Neutrophil (primary cell): ENCODE measurements around the gene PLCH2.

Experiments
- H3K27ac ChIP-seq: fragments of 200-600 bp; sonication (generic); 2 replicates; pipeline ENCODE4 v1.5.1; 2016; ENCODE audit warnings: mild to moderate bottlenecking, moderate library complexity
- H3K27me3 ChIP-seq: fragments of 200-600 bp; sonication (generic); 2 replicates; pipeline ENCODE4 v1.6.0; 2016; ENCODE audit warnings: mild to moderate bottlenecking
- H3K36me3 ChIP-seq: fragments of 200-600 bp; sonication (generic); 2 replicates; pipeline ENCODE4 v1.5.1; 2017
- H3K4me1 ChIP-seq, 2 experiments: fragments of 200-600 bp in 1 of 2; sonication (generic) in 1 of 2; 1 replicate in 1 of 2; 2 replicates in 1 of 2; pipeline versions ENCODE4 v1.5.1 to v1.6.1; 2013 to 2016; ENCODE audit warnings: low read depth in 1 of 2, low read length in 1 of 2, mild to moderate bottlenecking in 1 of 2, moderate library complexity in 1 of 2; ENCODE audit not compliant: control insufficient read depth in 1 of 2, insufficient read depth in 1 of 2
- H3K4me3 ChIP-seq, 2 experiments: fragments of 200-600 bp in 1 of 2; sonication (generic) in 1 of 2; 1 replicate in 1 of 2; 2 replicates in 1 of 2; pipeline ENCODE4 v1.5.1; 2013 to 2016; ENCODE audit warnings: low read depth in 1 of 2, low read length in 1 of 2, mild to moderate bottlenecking in 1 of 2, moderate library complexity in 1 of 2
- H3K9me3 ChIP-seq: fragments of 200-600 bp; sonication (generic); 2 replicates; pipeline ENCODE4 v1.5.1; 2016
- TF ChIP-seq, protein P1 (sequence below): fragments of 200-600 bp; sonication (generic); IDR thresholded peaks from 2 replicates; pipeline ENCODE4 v1.5.1; 2016; ENCODE audit warnings: antibody characterized with exemption

The PLCH2 gene

GRCh38 chr1:2429780-2430591 is 46.1 kb upstream of the PLCH2 start:
- no peaks in the 10 kb centered on the region for H3K9me3 ChIP-seq
- no peaks in the 10 kb centered on the region for H3K4me1 ChIP-seq
- TF ChIP-seq, protein P1, sequence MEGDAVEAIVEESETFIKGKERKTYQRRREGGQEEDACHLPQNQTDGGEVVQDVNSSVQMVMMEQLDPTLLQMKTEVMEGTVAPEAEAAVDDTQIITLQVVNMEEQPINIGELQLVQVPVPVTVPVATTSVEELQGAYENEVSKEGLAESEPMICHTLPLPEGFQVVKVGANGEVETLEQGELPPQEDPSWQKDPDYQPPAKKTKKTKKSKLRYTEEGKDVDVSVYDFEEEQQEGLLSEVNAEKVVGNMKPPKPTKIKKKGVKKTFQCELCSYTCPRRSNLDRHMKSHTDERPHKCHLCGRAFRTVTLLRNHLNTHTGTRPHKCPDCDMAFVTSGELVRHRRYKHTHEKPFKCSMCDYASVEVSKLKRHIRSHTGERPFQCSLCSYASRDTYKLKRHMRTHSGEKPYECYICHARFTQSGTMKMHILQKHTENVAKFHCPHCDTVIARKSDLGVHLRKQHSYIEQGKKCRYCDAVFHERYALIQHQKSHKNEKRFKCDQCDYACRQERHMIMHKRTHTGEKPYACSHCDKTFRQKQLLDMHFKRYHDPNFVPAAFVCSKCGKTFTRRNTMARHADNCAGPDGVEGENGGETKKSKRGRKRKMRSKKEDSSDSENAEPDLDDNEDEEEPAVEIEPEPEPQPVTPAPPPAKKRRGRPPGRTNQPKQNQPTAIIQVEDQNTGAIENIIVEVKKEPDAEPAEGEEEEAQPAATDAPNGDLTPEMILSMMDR, result no peak
- no peak overlapping the region for H3K27ac ChIP-seq
- H3K27me3 ChIP-seq, result peaks cover 26% of the 10 kb centered on the region
- H3K36me3 ChIP-seq, result no peaks in the 10 kb centered on the region
- no peak overlapping the region for H3K4me3 ChIP-seq

GRCh38 chr1:2430592-2430973 is 45.5 kb upstream of the PLCH2 start:
- TF ChIP-seq, protein P1, result no peak
- Histone ChIP-seq H3K27me3 (peaks cover 32% of the 10 kb centered on the region), H3K4me1 (no peaks in the 10 kb centered on the region), H3K9me3 (no peaks in the 10 kb centered on the region), H3K27ac (no peak overlapping the region), H3K36me3 (no peaks in the 10 kb centered on the region), H3K4me3 (no peak overlapping the region)

- Histone ChIP-seq H3K9me3 (no peaks in the 10 kb centered on the region), H3K36me3 (no peaks in the 10 kb centered on the region), H3K27ac (no peak overlapping the region), H3K27me3 (peaks cover 33% of the 10 kb centered on the region), H3K4me1 (no peaks in the 10 kb centered on the region), H3K4me3 (no peak overlapping the region)
- TF ChIP-seq, protein P1, result no peak
These were observed 45.0 kb upstream of the PLCH2 start for GRCh38 chr1:2431103-2431502.

GRCh38 chr1:2431518-2431917 is 44.6 kb upstream of the PLCH2 start:
- TF ChIP-seq, protein P1, result no peak
- Histone ChIP-seq H3K9me3 (no peaks in the 10 kb centered on the region), H3K27me3 (peaks cover 34% of the 10 kb centered on the region), H3K36me3 (no peaks in the 10 kb centered on the region), H3K4me1 (no peaks in the 10 kb centered on the region), H3K27ac (no peak overlapping the region), H3K4me3 (no peak overlapping the region)

DNA sequence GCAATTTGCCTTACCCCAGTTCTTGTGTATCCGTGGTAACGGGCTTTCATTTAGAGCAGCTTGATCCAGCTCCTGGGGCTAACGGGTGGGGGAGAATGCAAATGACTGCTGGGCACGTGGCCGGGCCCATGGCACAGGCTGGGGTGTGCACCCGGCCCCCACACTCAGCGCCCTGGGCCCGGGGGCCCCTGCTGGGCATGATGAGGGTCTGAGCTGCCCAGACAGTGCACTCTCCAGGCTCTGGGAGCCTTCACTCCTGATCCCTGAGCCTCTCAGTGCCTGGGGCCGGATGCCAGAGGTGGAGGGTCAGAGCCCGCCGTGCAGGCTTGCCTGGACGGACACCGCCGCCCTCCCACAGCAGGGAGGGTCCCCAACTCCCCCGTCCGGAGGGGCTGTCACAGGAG is 43.6 kb upstream of the PLCH2 start:
- peaks cover 36% of the 10 kb centered on the region for H3K27me3 ChIP-seq
- no peaks in the 10 kb centered on the region for H3K4me1 ChIP-seq
- no peaks in the 10 kb centered on the region for H3K9me3 ChIP-seq
- TF ChIP-seq, protein P1, result no peak
- no peaks in the 10 kb centered on the region for H3K36me3 ChIP-seq
- H3K27ac ChIP-seq, result no peak overlapping the region
- H3K4me3 ChIP-seq, result no peak overlapping the region
